DND-41 (cell line): ENCODE measurements around the gene UNC5C.
A peak's percentile ranks its signal among the peaks of the same experiment; 100 is the strongest.

ENCODE experiments used
- ATAC-seq: fragments of 200-7000 bp; cut with Tn5 transposase; 3 replicates; pipeline ENCODE4 v1.9.1; 2021; ENCODE audit warnings: low read depth; ENCODE audit not compliant: insufficient read depth
- DNase-seq: peaks from one replicate; pipeline ENCODE4 v3.0.0-alpha.2; 2020
- H2AFZ ChIP-seq: 2 replicates; pipeline ENCODE4 v1.6.0; 2012; ENCODE audit warnings: low read depth, low read length
- H3K27ac ChIP-seq: 2 replicates; pipeline ENCODE4 v1.5.1; 2012; ENCODE audit warnings: low read length, inconsistent platforms
- H3K27me3 ChIP-seq: fragments of 200-600 bp; sonication (generic); 2 replicates; pipeline ENCODE4 v1.6.0; 2012; ENCODE audit warnings: low read length, mild to moderate bottlenecking, inconsistent platforms; ENCODE audit not compliant: insufficient read depth, poor library complexity
- H3K36me3 ChIP-seq: 2 replicates; pipeline ENCODE4 v1.5.1; 2012; ENCODE audit warnings: low read length, inconsistent platforms; ENCODE audit not compliant: insufficient read depth
- H3K4me1 ChIP-seq: 2 replicates; pipeline ENCODE4 v1.5.1; 2012; ENCODE audit warnings: mild to moderate bottlenecking, low read length; ENCODE audit not compliant: insufficient read depth
- H3K4me2 ChIP-seq: 2 replicates; pipeline ENCODE4 v1.6.0; 2012; ENCODE audit warnings: mild to moderate bottlenecking, moderate library complexity, low read length, inconsistent platforms; ENCODE audit not compliant: insufficient read depth
- H3K4me3 ChIP-seq, 2 experiments: fragments of 200-600 bp in 1 of 2; shearing (Covaris generic) in 1 of 2; 2 replicates each; pipeline ENCODE4 v1.5.1; 2012 to 2016; ENCODE audit warnings: inconsistent platforms in 2 of 2, low read length in 2 of 2, mild to moderate bottlenecking in 2 of 2, low read depth in 1 of 2, moderate library complexity in 1 of 2
- H3K79me2 ChIP-seq: 2 replicates; pipeline ENCODE4 v1.6.0; 2012; ENCODE audit warnings: low read length, inconsistent platforms; ENCODE audit not compliant: insufficient read depth
- H3K9ac ChIP-seq: 2 replicates; pipeline ENCODE4 v1.6.0; 2012; ENCODE audit warnings: low read depth, mild to moderate bottlenecking, inconsistent platforms, low read length, moderate library complexity
- H3K9me3 ChIP-seq: 2 replicates; pipeline ENCODE4 v1.5.1; 2012; ENCODE audit warnings: low read length, moderate library complexity, mild to moderate bottlenecking, inconsistent platforms; ENCODE audit not compliant: insufficient read depth, severe bottlenecking
- H4K20me1 ChIP-seq: 2 replicates; pipeline ENCODE4 v1.6.0; 2012; ENCODE audit warnings: low read length; ENCODE audit not compliant: insufficient read depth
- EZH2 ChIP-seq: IDR thresholded peaks from 3 replicates; pipeline ENCODE4 v1.6.1; 2012; ENCODE audit warnings: borderline replicate concordance, low read depth, mild to moderate bottlenecking, moderate library complexity, low read length, inconsistent platforms; ENCODE audit not compliant: severe bottlenecking
- TF ChIP-seq, protein P1 (sequence below): IDR thresholded peaks from 2 replicates; pipeline ENCODE4 v1.5.1; 2012; ENCODE audit warnings: borderline replicate concordance, low read length, moderate library complexity, mild to moderate bottlenecking; ENCODE audit not compliant: poor library complexity, severe bottlenecking; ENCODE audit errors: extremely low read depth

UNC5C gene

DNA sequence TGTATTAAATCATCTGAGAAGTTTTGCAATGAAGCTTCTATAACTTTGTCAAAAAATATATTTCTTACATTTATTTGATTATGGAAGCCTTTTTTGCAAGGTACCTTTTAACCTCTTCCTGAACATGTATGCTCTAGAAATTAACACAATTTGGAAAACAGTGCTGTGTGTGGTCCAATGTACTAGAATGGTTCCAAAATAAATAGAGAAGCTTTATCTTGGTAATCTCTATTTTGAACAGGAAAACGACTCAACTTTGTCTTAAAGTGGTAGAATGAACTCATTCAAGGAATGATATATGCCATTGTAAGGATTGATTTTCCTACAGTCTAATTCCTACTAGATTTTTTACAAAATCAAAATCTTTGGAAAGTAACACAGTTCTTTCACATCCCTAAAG lies 248.5 kb downstream of the UNC5C start:
- no peaks in the 10 kb centered on the region for H3K79me2 ChIP-seq
- no peak for DNase-seq
- H3K9ac ChIP-seq = no peak overlapping the region
- H3K27me3 ChIP-seq = no peaks in the 10 kb centered on the region
- no peak for ATAC-seq
- no peak overlapping the region for H3K4me2 ChIP-seq
- no peak overlapping the region for H3K4me3 ChIP-seq
- TF ChIP-seq, protein P1, sequence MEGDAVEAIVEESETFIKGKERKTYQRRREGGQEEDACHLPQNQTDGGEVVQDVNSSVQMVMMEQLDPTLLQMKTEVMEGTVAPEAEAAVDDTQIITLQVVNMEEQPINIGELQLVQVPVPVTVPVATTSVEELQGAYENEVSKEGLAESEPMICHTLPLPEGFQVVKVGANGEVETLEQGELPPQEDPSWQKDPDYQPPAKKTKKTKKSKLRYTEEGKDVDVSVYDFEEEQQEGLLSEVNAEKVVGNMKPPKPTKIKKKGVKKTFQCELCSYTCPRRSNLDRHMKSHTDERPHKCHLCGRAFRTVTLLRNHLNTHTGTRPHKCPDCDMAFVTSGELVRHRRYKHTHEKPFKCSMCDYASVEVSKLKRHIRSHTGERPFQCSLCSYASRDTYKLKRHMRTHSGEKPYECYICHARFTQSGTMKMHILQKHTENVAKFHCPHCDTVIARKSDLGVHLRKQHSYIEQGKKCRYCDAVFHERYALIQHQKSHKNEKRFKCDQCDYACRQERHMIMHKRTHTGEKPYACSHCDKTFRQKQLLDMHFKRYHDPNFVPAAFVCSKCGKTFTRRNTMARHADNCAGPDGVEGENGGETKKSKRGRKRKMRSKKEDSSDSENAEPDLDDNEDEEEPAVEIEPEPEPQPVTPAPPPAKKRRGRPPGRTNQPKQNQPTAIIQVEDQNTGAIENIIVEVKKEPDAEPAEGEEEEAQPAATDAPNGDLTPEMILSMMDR = no peak
- no peak for TF ChIP-seq EZH2
- H3K4me1 ChIP-seq = no peaks in the 10 kb centered on the region
- H3K27ac ChIP-seq = no peak overlapping the region
- H2AFZ ChIP-seq = no peak overlapping the region
- no peaks in the 10 kb centered on the region for H3K36me3 ChIP-seq
- H4K20me1 ChIP-seq = no peaks in the 10 kb centered on the region
- H3K9me3 ChIP-seq = no peaks in the 10 kb centered on the region

DNA sequence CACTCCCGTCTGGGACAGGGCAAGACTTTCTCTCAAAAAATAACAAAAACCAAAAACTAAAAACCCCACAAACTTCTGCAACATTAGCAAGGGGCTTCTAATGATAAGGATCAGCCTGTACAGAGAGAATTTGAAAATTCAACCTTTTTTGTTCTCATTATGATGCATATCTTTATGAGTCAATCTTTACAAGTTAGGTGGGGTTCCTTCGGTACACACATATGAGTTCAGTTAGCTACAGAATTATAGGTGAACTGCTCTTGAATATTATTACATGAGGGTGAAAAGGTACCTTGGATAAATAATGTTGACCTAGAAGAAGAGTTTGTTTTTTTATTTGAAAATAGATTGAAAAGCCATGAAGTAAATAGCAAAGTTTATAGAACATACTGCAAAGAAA lies 252.7 kb downstream of the UNC5C start:
- no peak overlapping the region for H3K9ac ChIP-seq
- TF ChIP-seq, protein P1 = no peak
- no peak for TF ChIP-seq EZH2
- DNase-seq (no peak), ATAC-seq (no peak)
- H3K9me3 ChIP-seq = no peaks in the 10 kb centered on the region
- H3K4me3 ChIP-seq = no peak overlapping the region
- no peaks in the 10 kb centered on the region for H3K27me3 ChIP-seq
- peaks cover 17% of the 10 kb centered on the region for H3K4me1 ChIP-seq
- H3K79me2 ChIP-seq = no peaks in the 10 kb centered on the region
- H3K27ac ChIP-seq = no peak overlapping the region
- no peak overlapping the region for H3K4me2 ChIP-seq
- H2AFZ ChIP-seq = no peak overlapping the region
- no peaks in the 10 kb centered on the region for H4K20me1 ChIP-seq
- no peaks in the 10 kb centered on the region for H3K36me3 ChIP-seq

DNA sequence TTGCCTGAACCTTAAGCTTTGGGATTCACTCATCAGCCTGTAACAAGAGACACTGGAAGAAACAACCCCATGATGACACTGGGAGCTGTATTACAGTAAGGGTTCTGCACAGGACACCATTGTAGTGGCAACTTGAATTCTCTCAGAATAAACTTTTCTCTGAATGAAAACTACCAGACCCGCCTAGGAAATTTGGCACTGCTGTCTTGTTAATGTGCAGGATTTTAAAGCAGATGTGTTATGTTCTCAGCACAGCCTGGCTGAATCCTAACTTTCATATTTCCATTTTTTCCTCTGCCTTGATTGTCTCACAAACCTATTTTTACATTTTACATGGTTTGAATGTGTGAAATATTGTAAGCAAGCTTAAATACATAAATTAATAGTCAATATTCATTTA lies 253.6 kb downstream of the UNC5C start:
- H3K9ac ChIP-seq = no peak overlapping the region
- H2AFZ ChIP-seq = 0 out of 2 replicates have a peak overlapping the region, but pooled peaks have one; percentile 19
- no peak overlapping the region for H3K27ac ChIP-seq
- no peak overlapping the region for H3K4me3 ChIP-seq
- no peak overlapping the region for H3K4me2 ChIP-seq
- H3K36me3 ChIP-seq = no peaks in the 10 kb centered on the region
- no peaks in the 10 kb centered on the region for H4K20me1 ChIP-seq
- no peaks in the 10 kb centered on the region for H3K27me3 ChIP-seq
- no peak for TF ChIP-seq EZH2
- TF ChIP-seq, protein P1 = no peak
- no peaks in the 10 kb centered on the region for H3K9me3 ChIP-seq
- peaks cover 17% of the 10 kb centered on the region for H3K4me1 ChIP-seq
- H3K79me2 ChIP-seq = no peaks in the 10 kb centered on the region
- ATAC-seq (no peak), DNase-seq (no peak)

DNA sequence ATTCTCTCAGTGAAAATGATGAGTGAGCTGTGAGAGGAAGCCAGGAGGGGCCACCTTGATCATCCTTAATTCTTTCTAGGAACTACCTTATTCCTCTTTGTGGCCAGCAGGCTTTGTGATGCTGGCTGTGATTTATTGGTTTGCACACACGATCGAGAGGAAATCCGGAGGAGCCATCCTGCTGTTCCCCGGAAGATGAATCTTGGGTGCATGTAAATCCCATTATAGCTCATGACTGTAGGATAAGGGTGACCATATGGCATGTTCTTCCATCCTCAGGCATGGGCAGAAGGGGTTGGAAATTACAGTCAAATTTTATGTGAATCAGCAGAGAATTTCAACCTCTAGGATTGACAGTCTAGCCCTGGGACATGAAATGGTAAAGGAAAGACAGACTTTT lies 254.5 kb downstream of the UNC5C start:
- H3K36me3 ChIP-seq = no peaks in the 10 kb centered on the region
- no peaks in the 10 kb centered on the region for H3K79me2 ChIP-seq
- no peaks in the 10 kb centered on the region for H3K9me3 ChIP-seq
- no peak overlapping the region for H3K9ac ChIP-seq
- H3K4me1 ChIP-seq = peaks cover 21% of the 10 kb centered on the region
- no peak overlapping the region for H3K27ac ChIP-seq
- TF ChIP-seq, protein P1 = no peak
- TF ChIP-seq EZH2 = no peak
- no peak overlapping the region for H3K4me3 ChIP-seq
- no peak overlapping the region for H2AFZ ChIP-seq
- ATAC-seq = no peak
- H3K27me3 ChIP-seq = no peaks in the 10 kb centered on the region
- H4K20me1 ChIP-seq = no peaks in the 10 kb centered on the region
- H3K4me2 ChIP-seq = no peak overlapping the region
- DNase-seq = no peak
